ENCODE data around the gene SLC35F3.

GRCh38 chr1:233945573-233945972, 41.1 kb downstream of the SLC35F3 start:
- TF ChIP-seq CTCF (optimal IDR thresholded peaks at IDR 0.05 in 1 of 3, IDR thresholded peaks at IDR 0.05 in 1 of 3, conservative IDR thresholded peaks at IDR 0.05 in 1 of 3; ENCODE audit: extremely low read depth in 1 of 3, insufficient read depth in 2 of 3, low read length in 3 of 3): no peak
- TF ChIP-seq EZH2 (IDR thresholded peaks at IDR 0.05; ENCODE audit: low read length): no peak
